ENCODE data around the gene LARP1.

LARP1 gene

DNA sequence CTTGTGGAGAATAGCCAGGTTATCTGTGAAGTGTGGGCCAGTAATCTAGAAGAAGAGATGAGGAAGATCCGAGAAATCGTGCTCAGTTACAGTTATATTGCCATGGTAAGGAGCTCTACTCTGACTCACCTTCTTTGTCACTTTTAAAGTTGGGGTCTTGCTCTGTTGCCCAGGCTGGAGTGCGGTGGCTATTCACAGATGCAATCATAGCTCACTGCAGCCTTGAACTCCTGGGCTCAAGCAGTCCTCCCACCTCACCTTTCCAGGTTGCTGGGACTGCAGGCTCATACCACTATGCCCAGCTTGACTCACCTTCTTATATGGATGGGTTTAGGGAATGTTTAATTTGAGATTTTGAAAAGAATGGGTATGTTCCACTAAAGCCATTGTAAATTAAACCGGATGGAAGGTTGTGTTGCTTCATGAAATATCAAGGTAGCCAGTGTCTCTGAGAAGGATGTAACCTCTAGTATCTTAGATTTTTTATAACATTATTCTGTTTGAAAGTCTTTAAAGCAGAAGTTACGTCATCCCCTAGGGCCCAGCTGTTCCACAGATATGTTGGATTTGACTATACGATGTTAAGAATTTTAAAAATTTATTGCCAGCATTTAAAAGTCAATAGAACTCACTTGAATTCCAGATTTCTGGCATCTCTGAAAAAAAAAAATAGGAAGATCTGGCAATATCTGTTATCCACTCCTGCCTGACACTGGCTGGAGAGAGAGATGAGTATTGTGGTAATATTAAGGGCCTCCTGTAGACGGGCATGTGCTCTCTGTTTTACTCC is 108.3 kb downstream of the LARP1 start:
- no peak for TF ChIP-seq TAF1 (IDR thresholded peaks at IDR 0.05; ENCODE audit: borderline replicate concordance, low read depth, low read length)
- no peak for TF ChIP-seq POLR2AphosphoS5 (IDR thresholded peaks at IDR 0.05; ENCODE audit: low read depth, low read length)
- TF ChIP-seq POLR2A (IDR thresholded peaks at IDR 0.05; ENCODE audit: low read depth, low read length), result no peak
- FAIRE-seq (no peak), DNase-seq (ENCODE audit: insufficient read length) (no peak)

DNA sequence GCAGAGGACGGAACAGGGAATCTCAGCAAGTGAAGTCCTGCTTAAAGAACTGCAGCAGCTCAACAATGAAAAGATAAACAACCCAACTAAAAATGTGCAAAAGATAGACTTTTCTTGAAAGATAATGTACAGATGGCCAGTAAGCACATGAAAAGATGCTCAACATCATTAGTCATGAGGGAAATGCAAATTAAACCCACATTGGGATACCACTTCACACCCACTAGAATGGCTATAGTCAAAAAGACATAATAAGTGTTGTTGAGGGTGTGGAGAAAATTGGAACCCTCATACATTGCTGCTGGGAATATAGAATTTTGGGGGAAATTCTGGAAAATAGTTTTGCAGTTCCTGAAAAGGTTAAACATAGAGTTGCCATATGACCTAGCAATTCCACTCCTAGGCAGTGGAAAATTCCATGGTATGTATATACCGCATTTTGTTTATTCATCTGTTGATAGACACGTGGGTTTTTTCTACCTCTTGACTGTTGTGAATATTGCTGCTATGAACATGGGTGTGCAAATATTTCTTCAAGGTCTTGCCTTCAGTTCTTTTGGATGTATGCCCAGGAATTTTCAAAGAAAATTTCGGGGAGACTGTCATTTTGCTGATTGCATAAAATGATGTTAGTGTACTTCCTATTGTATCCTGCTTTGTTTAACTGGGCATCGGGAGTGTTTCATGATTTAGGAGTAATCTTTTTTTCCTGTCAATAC is 110.4 kb downstream of the LARP1 start:
- no peak for DNase-seq (ENCODE audit: insufficient read length)
- no peak for FAIRE-seq
- no peak for TF ChIP-seq POLR2A (IDR thresholded peaks at IDR 0.05; ENCODE audit: low read depth, low read length)
- TF ChIP-seq TAF1 (IDR thresholded peaks at IDR 0.05; ENCODE audit: borderline replicate concordance, low read depth, low read length), result no peak

DNA sequence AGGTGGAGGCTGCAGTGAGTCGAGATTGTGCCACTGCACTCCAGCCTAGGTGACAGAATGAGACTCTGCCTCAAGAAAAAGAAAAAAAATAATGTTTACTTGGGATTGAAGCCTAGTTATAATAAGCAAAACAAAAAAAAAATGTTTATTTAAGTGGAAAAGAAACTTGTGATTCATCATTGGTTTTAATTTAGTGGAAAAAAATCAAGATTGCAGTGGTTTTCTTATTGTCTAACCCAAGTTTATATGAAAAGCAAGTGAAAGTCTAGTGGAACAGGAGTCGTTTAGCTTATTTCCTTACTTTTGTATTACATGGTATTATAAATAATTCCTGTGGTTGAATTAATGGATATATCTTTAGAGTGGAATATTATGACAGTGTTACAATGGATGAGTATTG is 111.7 kb downstream of the LARP1 start:
- no peak for TF ChIP-seq TAF1 (IDR thresholded peaks at IDR 0.05; ENCODE audit: borderline replicate concordance, low read depth, low read length)
- TF ChIP-seq POLR2A (IDR thresholded peaks at IDR 0.05; ENCODE audit: low read depth, low read length), result no peak
- TF ChIP-seq POLR2AphosphoS5 (IDR thresholded peaks at IDR 0.05; ENCODE audit: low read depth, low read length), result no peak
- DNase-seq (ENCODE audit: insufficient read length), result no peak
- FAIRE-seq, result no peak
